GM10266 (cell line): Measurements from ENCODE around the gene PASK.

Experiments
- DNase-seq: peaks from one replicate; pipeline ENCODE4 v3.0.0; 2012; ENCODE audit errors: extremely low spot score
- CTCF ChIP-seq: IDR thresholded peaks from 2 replicates; pipeline ENCODE4 v1.5.1; 2012; ENCODE audit warnings: mild to moderate bottlenecking, low read depth; ENCODE audit not compliant: control insufficient read depth, insufficient read depth; ENCODE audit errors: missing control alignments

PASK gene

DNA sequence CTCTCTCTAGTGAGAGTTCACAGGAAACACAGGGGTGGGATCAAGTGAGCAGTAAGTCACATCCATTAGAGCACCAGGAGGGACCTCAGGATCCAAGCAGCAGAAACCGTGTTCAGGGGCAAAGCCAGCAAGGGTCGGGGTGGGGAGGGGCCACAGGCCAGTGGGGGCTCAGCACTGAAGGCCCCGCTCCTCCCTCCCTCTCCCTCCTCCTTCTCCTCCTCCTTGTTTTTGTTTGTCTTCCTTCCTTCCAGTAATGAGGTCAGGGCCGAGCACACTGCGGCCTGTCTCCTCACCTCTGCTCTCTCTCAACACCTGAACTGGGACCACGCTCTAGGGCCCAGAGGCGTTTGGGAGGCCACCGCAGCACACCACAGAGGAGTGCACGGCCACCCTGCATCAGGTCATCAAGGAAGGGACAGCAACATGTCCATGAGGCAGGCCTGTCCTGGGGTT, 68.1 kb downstream of the PASK start:
- no peak for TF ChIP-seq CTCF
- no peak for DNase-seq

DNA sequence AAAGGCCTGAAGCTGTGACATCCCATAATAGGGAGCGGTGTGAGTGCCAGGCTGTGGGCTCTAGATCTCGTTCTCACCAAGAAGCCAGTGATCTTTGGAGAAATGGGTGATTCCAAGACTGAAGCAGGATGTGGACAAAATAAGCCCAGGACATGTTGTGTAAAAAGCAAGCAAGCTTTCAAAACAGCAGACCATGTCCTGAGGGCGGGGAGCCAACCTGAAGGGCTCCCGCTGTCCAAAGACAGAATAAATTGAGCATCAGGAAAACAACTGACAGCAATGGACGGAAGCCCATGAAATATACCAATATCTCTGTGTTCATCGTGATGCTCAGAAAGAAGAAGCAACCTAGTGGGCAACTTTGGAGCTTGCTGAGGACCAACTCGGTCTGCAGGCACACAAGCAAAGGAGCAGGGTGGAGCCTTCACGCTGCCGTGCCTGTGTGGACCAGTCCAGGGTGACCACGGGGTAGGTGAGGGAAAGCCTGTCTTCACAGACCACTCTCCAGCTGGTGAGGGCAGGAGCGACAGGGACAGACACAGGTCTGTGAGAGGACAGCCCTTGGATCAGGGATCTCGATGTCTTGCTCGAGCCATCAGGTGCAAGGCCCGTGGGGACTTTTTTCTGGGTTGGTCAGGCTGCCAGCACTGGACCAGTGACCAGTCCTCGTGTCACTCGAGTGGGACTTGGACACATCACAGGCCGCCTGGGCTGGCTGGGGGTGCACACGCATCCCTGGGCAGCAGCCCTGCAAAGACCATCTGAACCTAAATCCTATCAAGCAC, 68.7 kb downstream of the PASK start:
- DNase-seq: no peak
- no peak for TF ChIP-seq CTCF

GRCh38 chr2:241074901-241075540, 74.3 kb downstream of the PASK start:
- no peak for DNase-seq
- no peak for TF ChIP-seq CTCF

GRCh38 chr2:241074065-241074818, 75.0 kb downstream of the PASK start:
- no peak for DNase-seq
- TF ChIP-seq CTCF: no peak

DNA sequence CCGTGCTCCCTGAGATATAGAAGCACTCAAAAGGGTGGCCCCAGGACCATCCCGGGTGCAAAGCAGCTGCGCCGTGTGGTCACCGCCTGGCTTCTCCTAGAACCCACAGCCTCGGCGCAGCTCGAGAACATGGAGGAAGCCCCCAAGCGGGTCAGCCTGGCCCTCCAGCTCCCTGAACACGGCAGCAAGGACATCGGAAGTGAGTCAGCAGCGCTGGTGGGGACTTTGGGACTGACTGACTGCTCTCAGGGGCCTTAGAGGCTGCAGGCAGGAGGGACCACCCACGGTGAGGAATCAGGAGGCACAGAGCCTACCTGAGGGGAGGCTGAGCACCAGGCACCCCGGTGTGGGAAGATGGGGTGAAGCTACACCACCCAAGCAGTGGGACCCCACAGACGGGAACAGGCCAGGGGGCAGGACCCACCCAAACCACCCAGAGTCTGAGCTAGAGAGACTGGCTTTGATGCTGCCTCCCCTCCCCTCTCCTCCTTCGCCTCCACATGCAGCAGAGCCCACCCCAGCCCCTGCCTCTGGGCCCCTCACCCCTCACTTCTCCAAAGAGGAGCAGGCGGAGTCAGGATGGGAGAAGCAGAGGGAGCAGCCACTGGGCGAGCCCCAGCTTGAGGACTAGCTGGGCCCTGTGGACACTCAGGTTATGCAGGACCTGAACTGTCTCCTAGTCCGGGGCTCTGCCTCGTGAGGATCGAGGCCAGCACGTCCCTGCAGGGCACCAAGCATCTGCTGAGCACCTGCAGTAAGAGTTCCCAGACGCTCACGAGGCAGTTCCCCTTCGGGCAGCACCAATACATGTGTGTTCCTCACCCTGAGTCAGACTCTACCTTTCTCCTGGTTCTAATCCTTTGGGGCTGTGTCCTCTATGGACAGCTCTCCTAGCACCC, 75.9 kb downstream of the PASK start:
- DNase-seq: no peak
- no peak for TF ChIP-seq CTCF

DNA sequence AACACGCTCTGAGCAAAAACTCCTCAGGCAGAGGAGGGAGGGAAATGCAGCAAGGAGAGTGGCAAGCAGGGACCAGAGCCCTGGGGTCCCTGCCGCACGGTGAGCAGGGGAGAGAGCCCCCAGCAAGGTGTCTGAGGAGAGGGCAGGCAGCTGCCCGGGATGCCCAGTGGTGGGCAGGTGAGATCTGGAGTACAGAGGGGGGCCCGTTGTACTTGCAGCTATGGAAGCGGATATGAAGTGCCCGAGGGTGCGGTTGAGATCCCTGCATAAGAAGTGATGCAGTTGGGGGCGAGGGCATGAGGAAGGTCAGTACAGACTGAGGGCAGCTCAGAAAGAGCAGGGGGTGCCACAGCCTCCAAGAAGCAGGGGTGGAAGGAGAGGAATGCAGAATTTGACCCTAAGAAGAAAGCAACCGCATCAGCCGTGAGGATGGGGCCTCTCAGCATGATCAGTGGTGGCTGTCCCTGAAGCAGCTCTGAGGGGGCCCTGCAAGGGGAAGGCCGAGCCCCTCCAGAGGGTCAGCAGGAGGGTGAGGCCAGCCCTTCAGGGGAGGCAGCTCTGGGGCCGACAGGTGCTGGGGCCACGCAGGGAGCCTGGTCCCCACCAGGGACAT, 76.6 kb downstream of the PASK start:
- no peak for DNase-seq
- TF ChIP-seq CTCF: no peak
